ENCODE data around the gene APOB.

DNA sequence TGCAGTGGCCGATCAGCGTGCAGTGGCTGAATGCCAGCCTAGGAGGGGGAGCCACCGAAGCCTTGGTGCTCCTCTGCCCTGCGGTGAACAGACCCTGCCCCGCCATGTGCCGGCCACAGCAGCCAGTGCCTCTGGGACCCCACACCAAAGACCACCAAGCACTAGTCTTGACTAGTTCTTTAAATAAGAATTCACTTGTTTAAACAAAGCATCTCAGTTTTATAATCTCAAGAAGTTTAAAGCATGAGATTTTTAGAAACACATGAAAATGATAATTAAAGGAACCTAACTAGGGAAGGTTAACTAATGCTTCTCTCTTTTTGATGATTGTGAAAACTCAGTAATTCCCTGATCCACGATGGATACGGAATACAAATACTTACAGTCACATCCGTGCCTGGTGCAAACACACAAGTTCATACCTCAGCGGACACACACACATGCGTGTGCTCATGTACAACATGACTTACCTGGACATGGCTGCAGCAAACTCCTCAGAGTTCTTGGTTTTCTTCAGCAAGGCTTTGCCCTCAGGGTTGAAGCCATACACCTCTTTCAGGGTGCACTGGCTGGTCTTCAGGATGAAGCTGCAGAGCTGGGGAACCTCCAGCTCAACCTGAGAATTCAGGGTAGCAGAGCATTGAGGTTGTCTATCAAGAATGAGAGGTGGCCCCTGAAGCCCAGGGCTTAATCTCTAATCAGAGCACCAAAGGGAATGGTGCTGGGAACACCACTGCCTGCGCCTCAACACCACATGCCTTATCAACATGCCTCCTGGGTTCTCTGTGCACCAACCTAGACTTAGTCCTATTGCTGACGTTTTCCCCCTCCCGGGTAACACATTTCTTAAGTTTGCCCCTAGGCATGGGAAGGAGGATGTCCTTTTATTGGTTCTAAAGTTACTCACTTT, 3.1 kb downstream of the APOB start:
- TF ChIP-seq YY1 (IDR thresholded peaks at IDR 0.05; ENCODE audit: low read depth, low read length) (no peak), EZH2 (IDR thresholded peaks at IDR 0.05; ENCODE audit: low read depth, low read length, severe bottlenecking) (no peak), TAF1 (IDR thresholded peaks at IDR 0.05; ENCODE audit: low read depth, low read length) (no peak), RFX5 (IDR thresholded peaks at IDR 0.05; ENCODE audit: borderline replicate concordance, low read depth, low read length) (no peak), EP300 (IDR thresholded peaks at IDR 0.05; ENCODE audit: borderline replicate concordance in 1 of 2, low read depth in 2 of 2, low read length in 2 of 2) (no peak), RAD21 (IDR thresholded peaks at IDR 0.05 in 1 of 2, conservative IDR thresholded peaks at IDR 0.05 in 1 of 2; ENCODE audit: low read depth in 2 of 2, low read length in 2 of 2) (no peak), NRF1 (IDR thresholded peaks at IDR 0.05; ENCODE audit: low read depth, low read length) (no peak), POLR2A (IDR thresholded peaks at IDR 0.05; ENCODE audit: control extremely low read depth in 1 of 2, low read depth in 2 of 2, low read length in 2 of 2) (no peak)
- TF ChIP-seq, protein P1, sequence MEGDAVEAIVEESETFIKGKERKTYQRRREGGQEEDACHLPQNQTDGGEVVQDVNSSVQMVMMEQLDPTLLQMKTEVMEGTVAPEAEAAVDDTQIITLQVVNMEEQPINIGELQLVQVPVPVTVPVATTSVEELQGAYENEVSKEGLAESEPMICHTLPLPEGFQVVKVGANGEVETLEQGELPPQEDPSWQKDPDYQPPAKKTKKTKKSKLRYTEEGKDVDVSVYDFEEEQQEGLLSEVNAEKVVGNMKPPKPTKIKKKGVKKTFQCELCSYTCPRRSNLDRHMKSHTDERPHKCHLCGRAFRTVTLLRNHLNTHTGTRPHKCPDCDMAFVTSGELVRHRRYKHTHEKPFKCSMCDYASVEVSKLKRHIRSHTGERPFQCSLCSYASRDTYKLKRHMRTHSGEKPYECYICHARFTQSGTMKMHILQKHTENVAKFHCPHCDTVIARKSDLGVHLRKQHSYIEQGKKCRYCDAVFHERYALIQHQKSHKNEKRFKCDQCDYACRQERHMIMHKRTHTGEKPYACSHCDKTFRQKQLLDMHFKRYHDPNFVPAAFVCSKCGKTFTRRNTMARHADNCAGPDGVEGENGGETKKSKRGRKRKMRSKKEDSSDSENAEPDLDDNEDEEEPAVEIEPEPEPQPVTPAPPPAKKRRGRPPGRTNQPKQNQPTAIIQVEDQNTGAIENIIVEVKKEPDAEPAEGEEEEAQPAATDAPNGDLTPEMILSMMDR (IDR thresholded peaks at IDR 0.05; ENCODE audit: control extremely low read depth in 1 of 3, insufficient read depth in 1 of 3, low read depth in 1 of 3, low read length in 3 of 3): no peak

Data from H1 (cell line).